ENCODE data around the gene FAM117A.
A peak's percentile ranks its signal among the peaks of the same experiment; 100 is the strongest.
"Not testable (repeated sequence)": the region's sequence is repeated elsewhere in the genome, so short reads cannot be mapped to it uniquely, and the experiment has no call there.

FAM117A gene

DNA sequence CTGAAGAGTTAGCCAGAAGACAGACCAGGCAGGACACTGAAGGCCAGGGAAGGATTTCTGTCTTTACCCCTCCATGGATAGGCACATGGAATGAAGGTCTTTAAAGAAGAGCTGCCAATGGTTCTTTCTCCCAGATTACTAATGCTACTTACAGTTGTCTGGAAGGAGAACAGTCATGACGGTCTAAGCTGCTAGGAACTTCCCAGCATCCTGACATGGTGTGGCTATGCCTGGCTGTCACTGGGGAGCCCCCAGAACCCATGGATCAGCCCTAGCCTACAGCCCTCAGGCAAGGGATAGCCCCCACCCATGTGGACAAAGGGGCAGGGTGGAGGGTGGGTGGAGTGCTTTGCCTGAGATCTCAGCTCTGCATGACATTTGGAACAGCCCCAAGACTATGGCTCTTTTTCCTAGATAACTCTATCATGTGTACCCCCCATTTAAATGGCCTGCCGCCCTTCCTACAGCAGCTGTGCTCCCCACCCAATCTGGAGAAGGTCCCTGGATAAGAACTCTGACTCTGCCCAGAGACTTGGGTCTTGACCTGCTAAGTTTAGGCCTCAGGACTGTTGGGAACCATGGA, 15.3 kb upstream of the FAM117A start:
- no peak overlapping the region for H3K27ac Mint-ChIP-seq
- no peak overlapping the region for H3K4me3 Mint-ChIP-seq
- H3K36me3 Mint-ChIP-seq (ENCODE audit: low read depth) = no peaks in the 10 kb centered on the region
- DNase-seq (no peak), ATAC-seq (no peak)
- no peaks in the 10 kb centered on the region for H3K9me3 Mint-ChIP-seq
- H3K27me3 Mint-ChIP-seq = no peaks in the 10 kb centered on the region
- peaks cover 14% of the 10 kb centered on the region for H3K4me1 Mint-ChIP-seq

DNA sequence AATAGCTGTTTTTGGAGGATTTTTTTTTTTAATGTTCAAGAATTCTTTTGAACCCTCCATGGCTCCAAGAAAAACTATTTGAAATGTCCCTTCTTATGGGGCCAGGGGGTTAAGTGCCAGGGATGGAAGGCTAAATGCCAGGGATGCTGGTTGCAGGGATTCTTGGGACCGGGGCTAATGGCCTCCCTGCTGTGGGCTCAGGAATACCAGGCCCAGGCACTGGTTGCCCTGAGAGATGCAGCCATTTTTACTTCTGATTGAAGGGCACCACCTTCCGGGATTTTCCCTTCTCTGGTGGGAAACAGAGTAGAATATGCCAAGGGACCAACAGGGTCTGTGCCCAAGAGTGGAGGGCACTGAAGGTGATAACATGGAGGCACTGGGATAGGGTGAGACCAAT, 13.6 kb upstream of the FAM117A start:
- no peak overlapping the region for H3K4me3 Mint-ChIP-seq
- H3K9me3 Mint-ChIP-seq = no peaks in the 10 kb centered on the region
- H3K36me3 Mint-ChIP-seq (ENCODE audit: low read depth) = no peaks in the 10 kb centered on the region
- no peak overlapping the region for H3K27ac Mint-ChIP-seq
- DNase-seq = no peak
- ATAC-seq = no peak
- H3K4me1 Mint-ChIP-seq = peaks cover 14% of the 10 kb centered on the region
- H3K27me3 Mint-ChIP-seq = no peaks in the 10 kb centered on the region

DNA sequence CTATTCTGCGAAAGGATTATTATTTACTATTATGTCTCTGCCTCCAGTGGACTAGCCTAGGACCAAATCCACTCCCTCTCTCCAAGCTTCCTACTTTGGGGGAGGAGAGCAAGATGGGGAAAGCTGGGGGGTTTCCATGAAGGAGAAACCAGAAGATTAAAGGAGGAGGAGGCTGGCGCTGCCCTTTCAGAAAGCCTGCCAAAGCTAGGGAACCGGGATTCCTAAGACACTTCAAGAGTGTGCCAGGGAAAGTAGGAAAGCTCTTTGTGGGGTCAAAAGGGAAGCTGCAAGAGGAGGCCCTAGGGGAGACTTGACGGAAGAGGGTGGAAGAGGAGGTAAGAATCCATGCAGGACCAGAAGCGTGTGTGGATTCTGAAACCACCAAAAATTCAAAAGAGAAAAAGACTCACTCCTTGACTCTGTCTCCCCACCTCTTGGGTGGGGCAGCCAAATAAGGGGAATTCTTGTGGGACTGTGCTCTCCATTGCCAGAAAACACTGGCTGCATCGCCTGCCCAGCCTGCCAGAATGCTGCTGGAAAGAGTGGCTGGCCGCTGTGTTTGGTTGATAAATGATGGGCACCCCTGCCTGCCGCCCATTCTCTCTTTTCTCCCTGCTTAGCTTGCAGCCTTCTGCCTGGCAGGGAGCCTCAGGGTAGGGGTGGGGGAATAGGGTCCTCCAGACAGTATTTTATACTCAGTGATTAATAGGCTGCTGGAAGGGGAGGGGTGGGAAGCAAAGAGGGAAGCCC, 12.8 kb upstream of the FAM117A start:
- no peaks in the 10 kb centered on the region for H3K9me3 Mint-ChIP-seq

DNA sequence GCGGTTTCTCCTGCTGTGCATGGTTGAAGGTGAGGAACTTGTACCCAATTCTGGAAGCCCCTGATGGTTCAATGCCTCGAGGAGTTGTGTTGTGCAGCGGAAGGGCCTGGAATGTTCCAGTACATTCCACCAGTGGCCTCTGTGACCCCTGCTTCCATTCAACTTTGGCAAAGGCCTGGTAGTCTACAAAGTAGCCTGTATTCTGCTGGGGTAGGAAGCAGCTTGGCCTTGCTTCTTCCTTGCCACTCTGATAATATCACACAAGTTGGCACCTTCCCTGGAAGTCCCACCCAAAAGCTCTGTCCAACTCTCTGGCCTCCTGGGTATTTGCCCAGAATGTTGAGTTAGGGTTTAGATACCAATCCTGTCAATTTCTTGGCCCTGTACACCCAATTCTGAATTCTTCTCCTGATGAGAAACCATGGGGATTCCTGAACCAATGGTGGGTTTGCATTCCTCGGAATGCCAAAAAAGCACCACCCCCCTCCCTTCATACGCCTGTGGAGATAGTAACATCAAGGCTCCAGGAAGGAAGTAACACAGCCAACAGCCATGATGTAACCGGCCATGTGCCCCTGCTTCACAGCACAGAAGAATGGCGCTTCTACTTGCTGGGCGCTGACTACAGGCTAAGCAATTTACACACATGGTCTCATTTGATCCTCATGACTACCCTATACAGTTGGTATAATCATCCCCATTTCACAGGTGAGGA, 11.8 kb upstream of the FAM117A start:
- Mint-ChIP-seq H3K4me3 (no peak overlapping the region), H3K27ac (no peak overlapping the region), H3K4me1 (peaks cover 10% of the 10 kb centered on the region), H3K27me3 (no peaks in the 10 kb centered on the region), H3K9me3 (no peaks in the 10 kb centered on the region), H3K36me3 (ENCODE audit: low read depth) (no peaks in the 10 kb centered on the region)
- DNase-seq (no peak), ATAC-seq (no peak)

More for the DNA sequence above, 12.8 kb upstream of the FAM117A start:
- H3K4me3 Mint-ChIP-seq = no peak overlapping the region
- DNase-seq (no peak), ATAC-seq (no peak)
- H3K4me1 Mint-ChIP-seq = peaks cover 14% of the 10 kb centered on the region
- no peaks in the 10 kb centered on the region for H3K36me3 Mint-ChIP-seq (ENCODE audit: low read depth)
- H3K27ac Mint-ChIP-seq = no peak overlapping the region
- no peaks in the 10 kb centered on the region for H3K27me3 Mint-ChIP-seq

DNA sequence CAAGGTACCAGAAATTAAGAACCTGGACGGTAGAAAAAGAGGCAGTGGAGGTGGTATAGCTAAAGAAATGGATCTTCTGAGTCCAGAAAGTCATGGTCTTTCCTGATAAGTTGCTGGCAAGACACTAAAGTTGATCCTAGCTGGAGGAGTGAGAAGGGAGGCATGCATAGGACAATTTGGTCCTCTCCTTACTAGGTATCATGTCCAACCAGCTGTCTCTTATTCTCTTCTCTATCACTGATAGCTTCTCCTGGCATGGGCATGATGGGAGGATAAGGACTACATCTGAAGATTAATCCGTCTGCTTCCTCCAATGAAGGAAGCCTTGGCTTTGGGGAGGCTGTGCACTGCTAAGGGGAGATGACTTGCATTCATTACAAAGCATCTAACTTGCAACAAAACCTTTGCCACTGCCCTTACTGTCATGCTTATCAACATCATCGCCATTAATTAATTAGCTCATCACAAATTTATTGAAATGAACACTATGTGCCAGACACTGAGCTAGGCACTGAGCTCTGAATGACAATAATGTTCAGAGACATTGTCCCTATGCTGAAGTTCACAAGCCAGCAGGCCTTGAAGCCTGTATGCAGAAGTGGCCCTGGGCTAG, 3.1 kb upstream of the FAM117A start:
- H3K4me3 Mint-ChIP-seq = no peak overlapping the region
- no peaks in the 10 kb centered on the region for H3K9me3 Mint-ChIP-seq
- no peak overlapping the region for H3K27ac Mint-ChIP-seq
- DNase-seq = no peak
- no peaks in the 10 kb centered on the region for H3K27me3 Mint-ChIP-seq
- no peak for ATAC-seq
- H3K4me1 Mint-ChIP-seq = peaks cover 26% of the 10 kb centered on the region
- H3K36me3 Mint-ChIP-seq (ENCODE audit: low read depth) = no peaks in the 10 kb centered on the region

DNA sequence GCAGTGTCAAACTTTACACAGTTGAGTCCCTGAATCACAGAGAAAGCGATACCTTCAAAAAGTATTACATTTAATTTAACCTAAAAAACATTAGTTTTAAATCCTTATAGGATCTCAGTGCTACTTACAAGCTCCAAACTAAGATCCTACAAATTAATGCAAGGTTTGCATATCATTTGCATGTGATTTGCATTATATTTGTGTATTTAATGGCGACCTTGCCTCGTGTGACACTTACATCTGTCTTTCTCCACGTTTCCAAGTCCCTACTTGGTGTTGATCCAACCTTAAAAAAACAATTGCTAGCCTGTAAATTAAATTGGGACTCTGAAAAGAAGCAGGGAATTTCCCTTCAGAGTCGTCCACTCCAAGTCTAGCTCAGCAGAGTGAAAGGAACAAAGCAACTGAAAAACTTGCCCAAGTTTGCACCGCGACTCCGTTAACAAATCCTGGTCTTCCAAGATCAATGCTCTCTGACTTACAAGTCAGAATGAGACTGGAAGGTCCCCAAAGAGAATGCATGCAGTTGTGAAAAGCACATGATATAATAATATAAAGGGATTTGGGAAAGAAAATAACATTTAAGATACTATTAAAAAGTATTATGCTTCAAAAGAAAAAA, 739 bp upstream of the FAM117A start:
- peaks cover 49% of the 10 kb centered on the region for H3K4me1 Mint-ChIP-seq
- DNase-seq (no peak), ATAC-seq (no peak)
- H3K4me3 Mint-ChIP-seq = peak overlapping the region; percentile 88
- peak overlapping the region; percentile 82 for H3K27ac Mint-ChIP-seq
- H3K9me3 Mint-ChIP-seq = no peaks in the 10 kb centered on the region
- H3K27me3 Mint-ChIP-seq = no peaks in the 10 kb centered on the region
- H3K36me3 Mint-ChIP-seq (ENCODE audit: low read depth) = peaks cover 2% of the 10 kb centered on the region

DNA sequence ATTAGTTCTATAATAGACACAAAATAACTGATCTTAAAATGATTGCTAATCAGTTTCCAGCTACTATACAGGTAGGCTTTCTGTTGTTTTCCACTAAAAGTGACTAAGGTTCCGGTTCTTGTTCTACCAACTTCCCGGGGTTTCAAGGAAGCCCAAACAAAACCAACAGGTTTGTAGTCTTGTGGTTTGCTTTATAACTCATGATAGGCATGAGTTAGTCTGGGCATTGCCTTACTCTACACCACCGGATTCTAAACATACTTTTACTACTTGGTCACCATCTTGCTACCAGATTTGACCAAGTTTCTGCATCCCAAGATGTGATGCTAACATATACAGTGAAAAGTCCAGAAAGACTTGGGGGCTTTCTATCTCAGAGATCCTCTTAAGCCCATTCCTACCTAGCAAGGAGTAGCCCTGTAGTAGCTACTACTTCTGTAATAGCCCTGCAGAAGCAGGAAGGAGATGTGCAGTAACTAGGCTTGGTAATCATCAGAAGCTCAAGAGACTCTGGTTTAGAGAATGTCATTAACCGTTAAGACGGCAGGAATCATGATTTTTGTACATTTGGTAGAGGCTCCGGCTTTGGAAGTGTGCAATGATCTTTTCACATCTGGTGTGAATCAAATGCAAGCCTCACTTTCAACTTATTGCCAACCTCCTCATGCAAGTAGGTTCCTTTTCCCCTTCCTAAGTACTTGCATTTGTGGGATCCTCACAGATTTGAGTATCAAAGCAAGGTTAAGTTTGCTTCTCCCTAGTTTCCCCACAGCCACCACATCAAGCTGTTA, 1.6 kb downstream of the FAM117A start:
- peaks cover 8% of the 10 kb centered on the region for H3K36me3 Mint-ChIP-seq (ENCODE audit: low read depth)
- H3K9me3 Mint-ChIP-seq = no peaks in the 10 kb centered on the region
- H3K27ac Mint-ChIP-seq = peak overlapping the region; percentile 57
- H3K27me3 Mint-ChIP-seq = no peaks in the 10 kb centered on the region
- H3K4me3 Mint-ChIP-seq = peak overlapping the region; percentile 88
- no peak for ATAC-seq
- H3K4me1 Mint-ChIP-seq = peaks cover 64% of the 10 kb centered on the region
- DNase-seq = no peak

DNA sequence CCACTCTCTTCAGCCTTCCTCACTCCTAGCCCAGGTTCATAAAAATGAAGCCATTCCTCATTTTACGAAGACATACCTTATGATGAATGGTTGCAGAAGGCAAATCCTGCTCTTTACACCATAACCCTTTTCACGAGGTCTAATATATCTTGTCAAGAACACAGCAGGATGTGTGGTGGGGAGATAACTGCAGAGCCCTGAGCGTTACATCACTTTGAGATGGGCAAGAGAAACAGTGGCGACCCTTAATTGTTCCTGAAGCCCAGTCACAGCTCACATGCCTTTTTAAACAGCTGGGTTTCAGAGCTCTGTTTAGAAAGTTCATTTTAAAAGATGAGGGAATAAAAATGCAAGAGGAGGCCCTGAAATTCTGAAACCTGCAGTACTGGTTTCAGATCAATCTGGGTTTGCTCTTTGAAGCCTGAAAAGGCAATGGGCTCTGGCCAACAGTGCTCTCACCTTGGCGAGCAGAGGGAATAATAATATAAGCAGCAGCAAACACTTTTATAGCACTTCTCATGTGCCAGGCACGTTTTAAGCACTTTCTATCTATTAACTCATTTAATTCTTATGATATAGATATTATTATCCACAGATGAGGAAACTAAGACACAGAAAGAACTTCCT, 2.9 kb downstream of the FAM117A start:
- peak overlapping the region; percentile 66 for H3K27ac Mint-ChIP-seq
- DNase-seq = no peak
- H3K9me3 Mint-ChIP-seq = no peaks in the 10 kb centered on the region
- H3K27me3 Mint-ChIP-seq = no peaks in the 10 kb centered on the region
- peaks cover 76% of the 10 kb centered on the region for H3K4me1 Mint-ChIP-seq
- peaks cover 11% of the 10 kb centered on the region for H3K36me3 Mint-ChIP-seq (ENCODE audit: low read depth)
- ATAC-seq = no peak
- peak overlapping the region; percentile 39 for H3K4me3 Mint-ChIP-seq

DNA sequence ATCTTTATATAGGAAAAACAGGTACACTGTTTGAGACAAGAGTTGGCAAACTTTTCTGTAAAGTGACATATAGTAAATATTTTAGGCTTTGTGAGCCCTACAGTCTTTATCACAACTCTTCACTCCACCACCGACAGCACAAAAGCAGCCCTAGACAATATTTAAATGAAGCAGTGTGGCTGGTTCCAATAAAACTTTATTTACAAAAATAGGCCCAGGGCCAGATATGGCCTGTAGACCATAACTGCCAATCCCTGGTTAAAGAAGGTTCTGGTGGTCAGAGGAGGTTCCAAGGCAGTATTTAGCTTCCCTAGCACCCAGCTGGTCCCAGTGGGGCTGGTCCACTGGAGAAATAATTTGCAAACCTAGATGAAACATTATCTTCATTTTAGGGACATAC, 3.6 kb downstream of the FAM117A start:
- Mint-ChIP-seq H3K4me3 (no peak overlapping the region), H3K36me3 (ENCODE audit: low read depth) (peaks cover 11% of the 10 kb centered on the region), H3K4me1 (peaks cover 80% of the 10 kb centered on the region), H3K9me3 (no peaks in the 10 kb centered on the region), H3K27ac (peak overlapping the region; percentile 66), H3K27me3 (no peaks in the 10 kb centered on the region)
- DNase-seq = no peak
- no peak for ATAC-seq

DNA sequence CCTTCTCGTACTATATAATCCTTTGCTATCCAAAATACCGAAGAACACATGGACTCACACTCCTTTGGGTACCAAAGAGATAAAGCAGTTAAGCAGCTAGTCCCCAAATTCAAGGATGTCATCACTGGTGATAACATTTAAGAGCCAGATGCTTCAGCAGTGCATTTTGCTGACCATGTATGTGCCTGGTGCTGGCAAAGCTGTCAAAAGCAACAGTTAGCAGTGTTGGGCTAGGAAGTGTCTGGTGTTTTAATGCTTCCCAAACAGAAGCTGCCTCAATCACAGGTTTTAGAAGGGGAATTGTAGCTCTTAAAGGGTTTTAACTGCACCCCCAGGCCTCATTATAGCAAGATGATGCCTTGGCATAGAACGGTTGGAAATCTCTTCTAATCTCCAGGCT, 4.7 kb downstream of the FAM117A start:
- Mint-ChIP-seq H3K4me1 (peaks cover 80% of the 10 kb centered on the region), H3K36me3 (ENCODE audit: low read depth) (peaks cover 11% of the 10 kb centered on the region), H3K27me3 (no peaks in the 10 kb centered on the region), H3K9me3 (no peaks in the 10 kb centered on the region), H3K27ac (peak overlapping the region; percentile 20), H3K4me3 (no peak overlapping the region)
- ATAC-seq (no peak), DNase-seq (no peak)

DNA sequence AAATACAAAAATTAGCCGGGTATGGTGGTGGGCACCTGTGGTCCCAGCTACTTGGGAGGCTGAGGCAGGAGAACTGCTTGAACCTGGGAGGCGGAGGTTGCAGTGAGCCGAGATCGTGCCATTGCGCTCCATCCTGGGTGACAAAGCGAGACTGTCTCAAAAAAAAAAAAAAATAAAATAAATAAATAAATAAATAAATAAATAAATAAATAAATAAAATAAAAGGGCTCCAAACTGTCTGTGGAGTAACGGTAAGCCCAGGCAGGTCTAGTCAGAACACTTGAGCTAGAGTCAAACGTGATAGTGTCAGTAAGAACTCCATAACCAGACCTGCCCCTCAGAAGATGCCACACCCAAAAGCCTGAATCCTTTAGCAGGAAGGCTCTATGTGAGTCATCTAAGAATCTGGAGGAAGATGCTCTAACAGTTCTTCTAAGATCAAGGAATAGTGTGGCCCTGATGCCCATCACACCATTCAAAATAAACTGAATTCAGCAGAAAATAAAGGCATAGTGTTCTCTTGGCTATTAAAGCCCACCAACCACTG, 5.4 kb downstream of the FAM117A start:
- H3K27me3 Mint-ChIP-seq, H3K4me3 Mint-ChIP-seq, H3K9me3 Mint-ChIP-seq, DNase-seq, ATAC-seq, H3K27ac Mint-ChIP-seq: not testable (repeated sequence)
- H3K4me1 Mint-ChIP-seq = peaks cover 84% of the 10 kb centered on the region
- peaks cover 11% of the 10 kb centered on the region for H3K36me3 Mint-ChIP-seq (ENCODE audit: low read depth)

DNA sequence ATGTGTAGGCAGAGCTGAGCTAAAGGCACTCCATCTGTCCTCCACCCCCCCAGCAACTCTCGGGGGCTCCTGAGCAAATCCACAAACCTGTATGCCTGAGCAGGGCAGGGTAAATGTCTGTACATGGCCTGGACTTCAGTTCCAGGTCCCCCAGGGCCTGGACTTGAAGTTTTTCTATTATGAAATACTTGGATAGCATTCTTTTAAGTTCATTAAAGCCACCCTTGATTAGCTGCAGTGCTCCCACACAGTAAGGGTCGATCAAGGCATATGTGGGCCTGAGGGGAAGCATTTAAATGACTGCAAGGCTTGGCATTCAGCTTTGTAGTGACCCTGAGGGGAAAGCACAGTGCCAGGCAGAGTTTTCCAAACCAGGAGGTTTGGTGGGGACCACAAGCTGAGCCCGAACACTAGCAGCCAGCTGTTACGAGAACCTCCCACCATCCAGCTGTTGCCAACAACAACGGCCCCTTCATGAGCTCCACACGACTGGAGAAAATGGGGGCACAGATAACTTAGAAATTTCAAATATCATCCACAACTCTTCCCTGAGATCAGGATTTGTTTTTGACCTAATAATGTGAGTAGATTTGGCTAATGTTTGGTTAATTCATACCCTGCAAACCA, 6.7 kb downstream of the FAM117A start:
- ATAC-seq (no peak), DNase-seq (no peak)
- no peak overlapping the region for H3K4me3 Mint-ChIP-seq
- H3K9me3 Mint-ChIP-seq = no peaks in the 10 kb centered on the region
- H3K27me3 Mint-ChIP-seq = no peaks in the 10 kb centered on the region
- peak overlapping the region; percentile 33 for H3K27ac Mint-ChIP-seq
- peaks cover 89% of the 10 kb centered on the region for H3K4me1 Mint-ChIP-seq
- H3K36me3 Mint-ChIP-seq (ENCODE audit: low read depth) = peaks cover 11% of the 10 kb centered on the region

All from activated naive CD8-positive, alpha-beta T cell treated with anti-CD3 and anti-CD28 coated beads, Interleukin-2, amount 50 U/mL, for 24 hours (primary cell).